HG02610 (cell line): ENCODE measurements around the gene NAA16.
"Not testable (repeated sequence)": the region's sequence is repeated elsewhere in the genome, so short reads cannot be mapped to it uniquely, and the experiment has no call there.

Experiments used
- ATAC-seq: cut with Tn5 transposase; IDR thresholded peaks from one replicate; pipeline ENCODE4 v1.9.1; 2021; ENCODE audit warnings: mild to moderate bottlenecking, moderate library complexity; ENCODE audit not compliant: unreplicated experiment

The NAA16 gene

DNA sequence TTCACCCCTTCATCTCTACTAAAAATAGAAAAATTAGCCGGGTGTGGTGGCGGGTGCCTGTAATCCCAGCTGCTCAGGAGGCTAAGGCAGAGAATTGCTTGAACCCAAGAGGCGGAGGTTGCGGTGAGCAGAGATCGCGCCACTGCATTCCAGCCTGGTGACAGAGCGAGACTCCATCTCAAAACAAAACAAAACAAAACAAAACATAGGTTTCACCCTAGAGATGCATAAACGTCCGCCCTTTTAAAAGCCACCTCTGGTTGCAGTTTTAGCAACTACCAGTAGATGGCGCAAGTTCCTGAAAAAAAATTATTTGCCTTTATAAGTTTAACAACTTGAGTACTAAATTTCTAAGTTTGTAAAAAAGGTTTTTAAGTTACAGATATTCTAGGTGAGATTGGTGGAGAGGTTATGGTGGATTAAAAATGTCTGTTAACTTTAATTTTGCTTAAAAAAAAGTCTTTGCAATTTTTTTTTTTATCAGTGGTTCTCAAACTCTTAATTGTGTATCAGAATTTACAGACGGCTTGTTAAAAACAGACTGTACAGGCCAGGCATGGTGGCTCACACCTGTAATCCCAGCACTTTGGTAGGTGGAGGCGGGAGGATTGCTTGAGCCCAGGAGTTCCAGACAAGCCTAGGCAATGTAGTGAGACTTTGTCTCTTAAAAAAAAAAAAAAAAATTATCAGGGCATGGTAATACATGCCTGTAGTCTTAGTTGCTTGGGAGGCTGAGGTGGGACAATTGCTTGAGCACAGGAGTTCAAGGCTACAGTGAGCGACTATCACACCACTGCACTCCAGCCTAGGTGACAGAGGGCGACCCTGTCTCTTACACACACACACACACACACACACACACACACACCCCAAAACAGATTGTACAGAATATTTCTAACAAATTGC lies 42.1 kb downstream of the NAA16 start:
- ATAC-seq: no peak

DNA sequence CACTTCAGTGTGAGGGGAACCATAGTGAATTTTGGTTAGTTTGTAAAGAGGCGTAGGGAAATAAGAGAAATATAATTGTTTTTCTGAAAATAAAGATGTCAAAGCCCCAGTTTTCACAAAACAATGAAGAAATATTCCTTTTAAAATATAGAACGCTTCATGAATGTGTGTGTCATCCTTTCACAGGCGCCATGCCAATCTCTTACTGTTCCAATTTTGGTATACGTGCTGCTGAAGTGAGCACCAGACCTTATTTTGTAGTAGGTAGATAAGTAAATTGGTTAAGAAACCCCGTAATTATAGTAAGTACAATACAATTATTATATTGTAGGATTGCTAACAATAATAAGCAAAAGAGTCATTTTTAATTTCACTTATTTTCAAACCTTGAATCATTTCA lies 43.3 kb downstream of the NAA16 start:
- ATAC-seq: no peak

DNA sequence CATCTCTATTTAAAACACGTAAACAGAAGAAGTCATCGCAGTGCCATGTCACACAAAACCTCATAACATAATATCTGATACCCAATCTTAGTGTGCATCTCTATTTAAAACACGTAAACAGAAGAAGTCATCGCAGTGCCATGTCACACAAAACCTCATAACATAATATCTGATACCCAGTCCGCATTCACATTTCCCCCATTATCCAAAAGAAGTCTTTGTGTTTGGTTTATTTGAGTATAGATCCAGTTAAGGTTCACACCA lies 45.2 kb downstream of the NAA16 start:
- ATAC-seq: not testable (repeated sequence)

DNA sequence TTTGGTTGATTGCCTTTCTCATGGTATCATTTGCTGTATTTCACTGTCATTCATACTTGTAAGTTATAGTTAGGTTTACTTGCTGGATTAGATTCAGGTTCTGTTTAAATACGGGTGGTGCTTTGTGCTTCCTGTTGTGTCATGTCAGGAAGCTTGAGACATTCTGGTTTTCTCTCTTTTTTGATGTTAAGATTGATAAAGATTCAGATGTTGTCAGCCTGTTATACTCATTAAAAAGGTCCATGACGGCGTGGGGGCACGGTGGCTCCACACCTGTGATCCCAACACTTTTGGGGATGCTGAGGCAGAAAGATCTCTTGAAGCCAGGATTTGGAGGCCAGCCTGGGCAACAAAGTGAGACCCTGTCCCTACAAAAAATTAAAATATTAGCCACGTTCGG lies 45.7 kb downstream of the NAA16 start:
- ATAC-seq: no peak

DNA sequence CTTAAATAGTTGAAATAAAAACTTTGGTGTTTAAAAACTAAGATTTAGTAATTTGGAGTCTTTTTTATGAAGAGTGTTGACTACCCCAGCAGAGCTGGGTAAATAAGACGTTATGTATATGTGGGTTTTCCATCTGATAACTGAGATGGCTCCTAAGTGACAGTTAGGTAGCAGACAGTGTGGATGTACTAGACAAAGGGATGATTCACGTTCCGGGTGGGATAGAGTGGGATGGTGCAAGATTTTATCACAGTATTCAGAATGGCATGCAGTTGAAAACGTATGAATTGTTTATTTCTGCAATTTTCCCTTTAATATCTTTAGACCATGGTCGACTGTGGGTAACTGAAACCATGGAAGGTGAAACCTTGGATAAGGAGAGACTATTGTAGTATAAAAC lies 50.4 kb downstream of the NAA16 start:
- ATAC-seq: no peak

DNA sequence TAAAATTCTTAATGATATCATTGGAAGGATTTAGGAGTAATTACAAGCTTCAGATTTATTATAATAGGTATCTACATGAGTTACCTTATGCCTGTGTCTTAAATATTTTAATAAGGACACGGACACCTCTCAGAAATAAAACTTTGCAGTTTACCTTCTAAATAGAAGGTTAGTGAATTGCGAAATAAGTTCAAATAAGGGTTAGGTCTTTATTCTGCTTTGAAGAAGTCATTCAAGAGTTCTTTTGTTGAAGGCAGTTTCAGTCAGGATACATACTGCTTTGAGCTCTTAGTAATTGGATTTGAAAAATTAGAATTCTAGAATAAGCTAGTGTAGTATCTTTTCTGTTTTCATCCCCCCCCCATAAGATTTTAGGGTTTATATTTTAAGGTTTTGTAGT lies 53.0 kb downstream of the NAA16 start:
- ATAC-seq: no peak

DNA sequence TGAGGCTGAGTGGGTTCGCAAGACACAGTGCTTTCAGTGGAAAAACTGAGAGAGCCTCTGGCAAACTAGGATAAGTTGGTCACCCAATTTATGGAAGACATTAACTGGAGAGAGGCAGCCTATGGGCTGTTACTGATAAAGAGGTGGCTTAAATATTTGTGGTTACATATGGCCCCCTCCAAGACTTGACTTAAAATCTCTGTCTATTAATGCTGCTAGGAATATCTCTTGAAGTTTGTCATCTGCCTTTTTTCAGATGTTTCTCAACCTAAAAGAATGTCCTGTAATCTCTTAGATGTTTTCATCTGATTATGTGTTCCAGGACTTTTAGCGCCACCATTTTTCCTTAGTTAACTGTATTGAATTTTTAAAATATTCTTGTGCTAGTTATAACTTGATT lies 54.6 kb downstream of the NAA16 start:
- no peak for ATAC-seq

DNA sequence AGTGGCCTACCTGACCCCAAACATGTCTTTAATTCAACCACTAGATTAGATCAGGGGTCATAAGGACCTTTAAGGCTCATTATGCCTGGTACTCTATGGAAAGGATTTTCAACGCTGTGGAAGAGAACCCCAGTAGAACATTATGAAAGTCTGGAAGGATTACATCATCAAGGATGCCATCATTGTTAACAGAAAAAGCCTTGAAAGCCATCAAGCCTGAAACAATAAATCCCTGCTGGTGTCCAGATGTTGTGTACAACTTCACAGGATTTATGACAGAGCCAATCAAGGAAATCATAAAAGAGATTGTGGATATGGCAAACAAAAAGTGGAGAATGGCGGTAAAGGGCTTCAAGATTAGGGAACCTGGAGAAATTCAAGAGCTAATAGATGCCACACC lies 59.7 kb downstream of the NAA16 start:
- no peak for ATAC-seq

DNA sequence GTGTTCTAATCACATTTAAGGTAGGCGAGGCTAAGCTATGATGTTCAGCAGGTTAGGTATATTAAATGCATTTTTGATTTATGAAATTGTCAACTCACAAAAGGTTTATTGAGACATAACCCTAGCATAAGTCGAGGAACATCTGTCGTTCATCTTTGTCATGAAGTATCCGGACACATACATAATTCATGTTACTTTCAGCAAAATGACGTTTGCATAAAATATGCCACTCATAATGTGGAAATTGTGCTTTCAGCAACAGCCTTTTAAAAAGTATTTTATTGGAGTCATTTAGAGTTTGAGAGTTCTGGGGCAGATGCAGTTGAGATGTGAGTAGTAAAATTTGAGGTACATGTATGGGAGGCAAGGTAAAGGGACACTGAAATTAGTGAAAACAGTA lies 66.4 kb downstream of the NAA16 start:
- ATAC-seq: no peak

DNA sequence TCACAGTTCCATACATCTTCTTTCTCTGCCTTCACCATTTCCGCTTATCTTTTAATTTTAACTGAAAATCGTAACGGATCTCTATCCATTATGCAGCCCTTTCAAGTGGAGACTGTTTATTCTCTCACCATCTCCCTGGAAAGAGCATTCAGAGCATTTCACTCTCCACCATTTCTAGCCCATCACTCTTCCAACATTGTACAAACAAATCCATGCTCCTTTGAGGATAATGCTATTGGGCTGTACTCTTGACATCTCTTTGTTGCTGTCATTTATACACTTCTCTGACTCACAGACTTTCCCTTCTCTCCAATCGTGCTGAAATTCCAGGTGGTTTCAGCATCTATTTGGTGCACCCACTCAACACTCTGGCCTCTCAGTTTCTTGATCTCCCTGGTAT lies 71.4 kb downstream of the NAA16 start:
- ATAC-seq: no peak

DNA sequence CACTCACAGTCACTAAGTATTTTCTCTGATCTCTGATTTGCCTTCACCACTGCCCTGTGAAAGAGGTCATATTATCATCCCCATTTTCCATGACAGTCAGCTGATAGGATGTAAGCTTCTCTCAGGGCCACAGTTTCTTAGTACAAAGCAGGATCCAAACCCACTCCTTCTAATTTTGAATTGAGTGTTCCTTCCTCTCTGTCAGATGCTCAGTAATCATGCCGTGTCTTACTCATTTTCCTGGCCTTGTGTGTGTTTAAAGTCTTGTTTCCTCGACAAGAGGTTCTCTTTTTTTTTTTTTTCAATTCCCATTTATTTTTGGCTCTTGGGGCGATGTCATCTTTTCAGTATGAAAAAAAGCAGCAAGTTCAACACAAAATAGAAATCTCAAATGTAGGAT lies 72.3 kb downstream of the NAA16 start:
- ATAC-seq: no peak

DNA sequence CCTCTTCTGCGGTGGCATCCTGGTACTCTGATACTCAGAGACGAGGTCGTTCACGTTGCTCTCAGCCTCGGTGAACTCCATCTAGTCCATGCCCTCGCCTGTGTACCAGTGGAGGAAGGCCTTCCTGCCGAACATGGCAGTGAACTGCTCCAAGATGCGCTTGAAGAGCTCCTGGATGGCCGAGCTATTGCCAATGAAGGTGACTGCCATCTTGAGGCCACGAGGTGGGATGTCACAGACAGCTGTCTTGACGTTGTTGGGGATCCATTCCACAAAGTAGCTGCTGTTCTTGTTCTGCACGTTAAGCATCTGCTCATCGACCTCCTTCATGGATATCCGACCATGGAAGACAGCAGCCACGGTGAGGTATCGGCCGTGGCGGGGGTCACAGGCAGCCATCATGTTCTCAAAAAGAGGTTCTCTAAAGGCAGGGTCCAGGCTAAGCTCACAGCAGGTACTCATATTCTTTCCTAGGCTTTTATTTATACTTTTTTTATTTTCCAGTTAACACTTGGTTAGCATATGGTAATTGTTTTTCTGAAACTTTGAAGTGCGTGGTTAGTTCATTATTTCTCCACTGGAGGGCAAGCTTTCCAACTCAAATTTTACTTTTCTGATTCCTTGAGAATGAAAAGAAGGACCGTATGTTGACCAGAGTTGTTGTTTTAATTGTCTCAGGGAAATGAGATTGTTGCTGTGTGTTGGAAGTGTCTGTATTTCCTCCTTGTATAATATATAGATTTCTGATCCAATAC lies 73.9 kb downstream of the NAA16 start:
- no peak for ATAC-seq

DNA sequence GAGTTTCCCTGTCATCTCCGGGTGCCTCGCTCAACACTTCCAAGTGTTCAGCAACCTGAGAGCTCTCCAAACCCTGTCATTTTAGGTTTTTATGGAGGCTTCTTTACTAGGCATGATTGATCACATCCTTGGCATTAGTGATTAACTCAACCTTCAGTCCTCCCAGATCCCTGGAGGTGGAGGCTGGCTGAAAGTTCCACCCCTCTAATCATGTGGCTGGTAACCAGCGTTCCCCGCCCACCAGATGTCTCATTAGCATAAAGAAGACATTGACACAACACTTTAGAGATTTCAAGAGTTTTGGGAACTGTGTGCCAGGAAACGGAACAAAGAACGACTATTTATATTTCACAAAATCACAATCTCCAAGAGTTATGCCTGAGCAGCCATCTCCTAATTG lies 75.1 kb downstream of the NAA16 start:
- no peak for ATAC-seq

DNA sequence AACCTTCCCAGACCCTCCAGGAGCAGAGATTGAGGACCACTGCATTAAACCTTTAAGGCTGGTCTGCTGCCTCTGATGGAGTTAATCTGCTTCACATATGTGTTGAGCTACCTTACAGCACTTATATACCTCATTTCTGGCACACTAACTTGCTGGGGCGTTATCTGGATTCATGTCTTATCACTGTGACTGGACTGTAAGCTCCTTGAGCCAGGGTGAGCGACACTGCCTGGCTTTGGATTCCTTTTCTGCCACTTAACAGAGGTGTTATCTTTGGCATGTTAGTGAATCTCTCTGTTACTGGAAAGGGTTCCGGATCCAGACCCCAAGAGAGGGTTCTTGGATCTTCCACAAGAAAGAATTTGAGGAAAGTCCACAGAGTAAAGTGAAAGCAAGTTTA lies 76.5 kb downstream of the NAA16 start:
- no peak for ATAC-seq

DNA sequence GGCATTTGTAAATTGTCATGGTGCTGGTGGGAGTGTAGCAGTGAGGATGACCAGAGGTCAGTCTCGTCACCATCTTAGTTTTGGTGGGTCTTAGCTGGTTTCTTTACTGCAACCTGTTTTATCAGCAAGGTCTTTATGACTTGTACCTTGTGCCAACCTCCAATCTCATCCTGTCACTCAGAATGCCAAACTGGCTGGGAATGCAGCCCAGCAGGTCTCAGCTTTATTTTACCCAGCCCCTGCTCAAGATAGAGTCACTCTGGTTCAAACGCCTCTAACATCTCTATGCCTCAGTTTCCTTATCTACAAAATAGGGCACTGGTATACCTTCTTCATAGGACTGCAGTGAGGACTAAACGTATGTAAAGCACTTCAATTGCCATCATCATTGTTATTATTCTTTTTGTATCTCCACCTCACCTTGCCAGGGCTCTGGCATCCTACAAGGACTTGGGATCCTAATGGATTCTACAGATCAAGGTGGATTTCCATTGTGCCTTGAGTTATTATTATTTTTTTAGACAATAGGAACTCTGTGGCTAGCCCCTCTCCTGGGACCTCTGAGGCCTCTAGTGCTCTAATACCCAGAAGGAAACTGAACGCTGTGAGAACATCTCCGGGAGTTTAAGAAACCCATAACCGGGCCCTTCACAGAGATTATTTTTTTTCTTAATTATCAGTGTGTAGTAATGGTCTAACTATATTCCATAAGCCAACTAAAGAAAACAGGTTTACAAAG lies 77.2 kb downstream of the NAA16 start:
- ATAC-seq: no peak

DNA sequence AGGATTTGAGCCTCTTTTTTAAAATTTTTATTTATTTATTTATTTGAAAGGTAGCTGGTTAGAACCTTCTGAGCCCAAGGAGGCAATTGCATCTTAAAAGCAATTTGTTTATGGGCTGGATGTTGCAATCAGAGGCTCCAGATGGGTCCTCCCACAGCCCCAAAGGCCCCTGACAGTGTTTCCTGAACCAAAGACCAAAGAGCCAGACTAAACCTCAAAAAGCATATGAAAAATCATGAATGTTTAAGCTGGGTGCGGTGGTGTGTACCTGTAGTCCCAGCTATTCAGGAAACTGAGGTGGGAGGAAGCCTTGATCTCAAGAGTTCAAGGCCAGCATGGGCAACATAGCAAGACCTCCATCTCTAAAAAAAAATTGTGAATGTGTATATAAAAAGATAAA lies 78.5 kb downstream of the NAA16 start:
- no peak for ATAC-seq

DNA sequence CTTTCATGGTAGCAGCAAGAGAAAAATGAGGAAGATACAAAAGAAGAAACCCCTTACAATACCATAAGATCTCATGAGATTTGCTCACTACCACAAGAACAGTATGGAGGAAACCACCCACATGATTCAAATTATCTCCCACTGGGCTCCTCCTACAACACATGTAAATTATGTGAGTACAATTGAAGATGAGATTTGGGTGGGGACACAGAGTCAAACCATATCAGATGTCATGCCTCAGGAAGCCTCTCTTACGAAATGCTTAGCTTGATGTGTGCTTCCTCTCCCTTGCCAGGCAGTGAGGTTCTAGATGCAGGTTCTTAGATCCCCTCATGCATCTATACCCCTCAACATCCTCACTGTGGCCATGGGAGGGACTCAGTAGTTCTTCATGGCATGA lies 83.1 kb downstream of the NAA16 start:
- ATAC-seq: no peak

DNA sequence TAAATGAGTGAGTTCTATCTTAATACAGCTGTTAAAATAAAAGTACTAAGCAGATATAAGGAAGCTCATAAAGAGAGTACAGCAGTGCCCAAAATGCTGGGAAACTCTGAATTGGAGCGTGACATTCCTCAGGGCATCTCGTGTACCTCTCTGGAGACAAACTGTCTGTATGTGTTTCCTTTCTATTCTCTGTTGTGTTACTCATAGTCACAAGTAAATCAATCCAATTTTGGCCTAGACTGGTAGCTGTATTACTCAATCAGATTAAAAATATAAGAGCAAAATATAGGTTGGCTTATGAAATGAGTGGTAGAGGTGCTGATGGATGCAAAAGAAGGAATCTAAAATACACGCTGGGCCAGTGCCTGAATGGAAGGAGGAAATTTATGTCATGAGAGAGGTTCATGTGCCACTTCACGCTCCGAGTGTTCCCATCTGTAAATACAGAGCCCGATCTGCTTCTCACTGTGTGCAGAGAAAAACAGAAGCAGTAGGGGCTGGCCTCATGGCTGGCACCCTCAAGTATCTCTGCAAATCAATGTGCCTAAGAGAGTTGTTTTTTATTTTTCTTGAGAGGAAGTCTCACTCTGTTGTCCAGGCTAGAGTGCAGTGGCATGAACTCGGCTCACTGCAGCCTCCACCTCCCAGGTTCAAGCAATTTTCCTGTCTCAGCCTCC lies 87.6 kb downstream of the NAA16 start:
- no peak for ATAC-seq

DNA sequence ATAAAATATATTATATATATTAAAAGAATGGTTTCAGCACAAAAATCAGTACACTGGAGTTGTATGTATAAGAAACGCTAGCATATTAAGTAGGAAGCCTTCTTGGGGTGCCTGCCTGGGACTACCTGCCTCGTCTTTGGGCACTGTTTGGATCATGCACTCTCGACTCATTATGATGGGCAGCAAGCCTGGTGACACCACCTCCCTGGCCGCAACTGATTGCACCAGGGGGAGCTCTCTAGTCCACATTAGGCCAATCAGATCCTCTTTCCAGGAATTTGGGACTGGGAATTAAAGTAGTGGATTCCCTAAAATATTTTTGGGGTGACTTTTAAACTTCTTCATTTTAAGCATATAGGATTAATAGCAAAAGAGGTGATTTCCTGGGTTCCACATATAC lies 90.3 kb downstream of the NAA16 start:
- ATAC-seq: no peak

DNA sequence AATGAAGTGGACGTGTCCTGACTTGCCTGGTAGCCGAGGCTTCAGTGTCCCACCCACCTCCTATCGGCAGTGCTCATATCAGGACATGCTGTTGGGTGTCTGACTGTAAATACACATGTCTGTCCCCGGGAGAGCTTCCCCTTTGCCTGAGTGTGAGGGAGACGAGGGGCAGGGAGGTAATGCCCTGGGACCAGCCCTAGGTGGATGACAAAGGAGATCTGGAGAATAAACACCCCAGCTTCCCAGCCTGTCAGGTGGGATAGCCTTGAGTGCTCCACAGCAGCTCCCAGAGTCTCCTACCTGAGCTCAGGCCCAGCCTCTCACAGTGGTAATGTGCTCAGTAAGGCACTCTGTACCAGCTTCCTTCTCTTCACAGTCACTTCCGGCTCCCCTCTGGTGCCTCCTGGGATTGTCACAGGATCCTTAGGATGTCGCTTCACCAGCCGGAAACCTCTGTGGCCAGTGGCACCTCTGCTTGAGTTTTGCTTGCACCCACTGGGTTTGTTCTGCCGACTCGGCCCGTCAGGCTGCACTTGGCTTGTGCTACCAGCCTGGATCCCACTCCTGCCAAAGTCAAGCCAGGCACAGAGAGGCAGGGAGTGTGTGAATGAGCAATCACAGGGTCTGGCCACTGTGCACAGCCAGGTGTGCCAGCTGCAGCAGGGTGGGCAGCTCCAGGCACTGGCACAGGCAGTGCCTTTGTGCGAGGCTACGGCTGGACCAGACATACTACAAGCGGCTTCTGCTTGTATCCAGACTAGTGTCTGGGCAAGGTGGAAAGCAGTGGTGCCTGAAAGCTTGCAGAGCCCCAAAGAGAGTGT lies 91.8 kb downstream of the NAA16 start:
- ATAC-seq: no peak

DNA sequence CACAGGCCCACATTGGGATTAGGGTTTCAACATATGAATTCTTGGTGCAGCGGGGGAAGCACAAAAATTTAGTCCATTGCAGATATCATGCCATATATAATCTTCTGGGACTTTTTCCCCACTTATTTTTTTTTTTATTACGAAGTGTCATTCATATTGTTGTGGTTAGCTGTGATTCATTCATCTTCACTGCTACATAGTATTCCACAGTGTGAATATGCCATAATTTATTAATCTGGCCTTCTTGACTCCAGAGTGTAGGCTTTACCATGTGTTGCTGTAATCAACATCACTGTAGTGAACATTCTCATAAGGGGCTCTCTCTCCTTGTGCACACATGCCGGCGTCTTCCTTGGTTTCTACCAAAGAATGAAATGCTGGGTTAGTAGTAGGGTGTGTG lies 92.9 kb downstream of the NAA16 start:
- no peak for ATAC-seq
